Nephron (organoid): Measurements from ENCODE around the gene BHLHA15.

Source experiments
- H3K27ac Mint-ChIP-seq, 3 experiments: 2 replicates each; pipeline ENCODE4 v1.8.0; 2020; ENCODE audit warnings: mixed read lengths in 3 of 3, mild to moderate bottlenecking in 2 of 3, moderate library complexity in 1 of 3
- H3K27me3 Mint-ChIP-seq: 2 replicates; pipeline ENCODE4 v1.8.0; 2021; ENCODE audit warnings: low read depth, mild to moderate bottlenecking, moderate library complexity, mixed read lengths
- H3K36me3 Mint-ChIP-seq: 2 replicates; pipeline ENCODE4 v1.8.0; 2020; ENCODE audit warnings: low read depth, mixed read lengths
- H3K4me1 Mint-ChIP-seq: 2 replicates; pipeline ENCODE4 v1.8.0; 2020; ENCODE audit warnings: mixed read lengths
- H3K4me3 Mint-ChIP-seq, 3 experiments: 2 replicates each; pipeline ENCODE4 v1.8.0; 2020; ENCODE audit warnings: mild to moderate bottlenecking in 3 of 3, mixed read lengths in 3 of 3, moderate library complexity in 2 of 3
- H3K9me3 Mint-ChIP-seq: 2 replicates; pipeline ENCODE4 v1.8.0; 2020; ENCODE audit warnings: mixed read lengths
- TF ChIP-seq, protein P1 (sequence below), 3 experiments: fragments of 200-600 bp; sonication (generic); IDR thresholded peaks; one replicate each; pipeline ENCODE4 v1.5.0; 2021; ENCODE audit warnings: antibody characterized with exemption in 3 of 3; ENCODE audit not compliant: unreplicated experiment in 3 of 3

BHLHA15 gene

DNA sequence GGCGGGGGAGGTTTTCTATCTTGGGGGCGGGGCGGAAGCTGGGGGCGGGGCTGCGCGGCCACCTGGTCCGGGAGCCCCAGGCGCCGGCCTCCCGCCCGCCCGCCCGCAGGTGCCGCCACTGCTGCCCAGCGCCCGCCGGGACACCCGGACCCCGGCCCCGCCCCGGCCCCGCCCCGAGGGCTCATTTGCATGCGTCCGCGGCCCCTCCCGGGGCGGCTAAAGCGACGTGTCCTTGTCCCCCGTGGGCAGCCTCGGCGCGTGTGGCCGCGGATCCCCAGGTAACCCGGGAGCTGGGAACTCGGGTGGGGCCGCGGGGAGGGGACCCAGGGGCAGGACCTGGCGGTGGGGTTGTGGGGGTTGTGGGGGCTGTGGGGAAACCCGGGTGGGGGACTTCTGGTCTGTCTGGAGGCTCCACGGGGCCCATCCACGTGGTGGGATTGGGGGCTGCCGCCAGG lies at the start of gene BHLHA15:
TSS of gene BHLHA15 (plus strand) at position 219 of the 455 bp plus-strand sequence. CDS start 871 bp downstream, outside the sequence.
- no peaks in the 10 kb centered on the region for H3K4me1 Mint-ChIP-seq
- peaks cover 4% of the 10 kb centered on the region for H3K27me3 Mint-ChIP-seq
- H3K4me3 Mint-ChIP-seq: peak within 1 kb of the TSS; percentile 54 to 72 (median 69)
- H3K27ac Mint-ChIP-seq: no peak within 1 kb of the TSS
- H3K9me3 Mint-ChIP-seq: no peaks in the 10 kb centered on the region
- peaks cover 15% of the 10 kb centered on the region for H3K36me3 Mint-ChIP-seq
- TF ChIP-seq, protein P1, sequence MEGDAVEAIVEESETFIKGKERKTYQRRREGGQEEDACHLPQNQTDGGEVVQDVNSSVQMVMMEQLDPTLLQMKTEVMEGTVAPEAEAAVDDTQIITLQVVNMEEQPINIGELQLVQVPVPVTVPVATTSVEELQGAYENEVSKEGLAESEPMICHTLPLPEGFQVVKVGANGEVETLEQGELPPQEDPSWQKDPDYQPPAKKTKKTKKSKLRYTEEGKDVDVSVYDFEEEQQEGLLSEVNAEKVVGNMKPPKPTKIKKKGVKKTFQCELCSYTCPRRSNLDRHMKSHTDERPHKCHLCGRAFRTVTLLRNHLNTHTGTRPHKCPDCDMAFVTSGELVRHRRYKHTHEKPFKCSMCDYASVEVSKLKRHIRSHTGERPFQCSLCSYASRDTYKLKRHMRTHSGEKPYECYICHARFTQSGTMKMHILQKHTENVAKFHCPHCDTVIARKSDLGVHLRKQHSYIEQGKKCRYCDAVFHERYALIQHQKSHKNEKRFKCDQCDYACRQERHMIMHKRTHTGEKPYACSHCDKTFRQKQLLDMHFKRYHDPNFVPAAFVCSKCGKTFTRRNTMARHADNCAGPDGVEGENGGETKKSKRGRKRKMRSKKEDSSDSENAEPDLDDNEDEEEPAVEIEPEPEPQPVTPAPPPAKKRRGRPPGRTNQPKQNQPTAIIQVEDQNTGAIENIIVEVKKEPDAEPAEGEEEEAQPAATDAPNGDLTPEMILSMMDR (IDR thresholded peaks at IDR 0.05; ENCODE audit: unreplicated experiment in 3 of 3): no peak

DNA sequence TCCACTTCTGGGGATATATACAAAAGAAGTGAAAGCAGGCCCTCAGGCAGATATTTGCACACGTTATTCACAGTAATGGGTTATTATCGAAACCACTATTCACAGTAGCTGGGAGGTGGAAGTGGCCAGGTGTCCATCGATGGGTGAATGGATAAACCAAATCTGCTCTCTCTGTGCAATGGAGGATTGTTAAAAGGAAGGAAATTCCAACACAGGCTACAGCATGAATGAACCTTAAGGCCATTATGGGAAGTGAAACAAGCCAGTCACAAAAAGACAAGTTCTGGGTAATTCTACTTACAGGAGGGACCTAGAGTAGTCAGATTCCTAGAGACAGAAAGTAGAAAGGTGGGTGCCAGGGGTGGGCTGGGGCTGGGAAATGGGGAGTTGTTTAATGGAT lies 48.5 kb upstream of the BHLHA15 start:
- Mint-ChIP-seq H3K9me3 (no peaks in the 10 kb centered on the region), H3K27ac (no peak overlapping the region)
- TF ChIP-seq, protein P1 (IDR thresholded peaks at IDR 0.05; ENCODE audit: unreplicated experiment in 3 of 3): no peak

DNA sequence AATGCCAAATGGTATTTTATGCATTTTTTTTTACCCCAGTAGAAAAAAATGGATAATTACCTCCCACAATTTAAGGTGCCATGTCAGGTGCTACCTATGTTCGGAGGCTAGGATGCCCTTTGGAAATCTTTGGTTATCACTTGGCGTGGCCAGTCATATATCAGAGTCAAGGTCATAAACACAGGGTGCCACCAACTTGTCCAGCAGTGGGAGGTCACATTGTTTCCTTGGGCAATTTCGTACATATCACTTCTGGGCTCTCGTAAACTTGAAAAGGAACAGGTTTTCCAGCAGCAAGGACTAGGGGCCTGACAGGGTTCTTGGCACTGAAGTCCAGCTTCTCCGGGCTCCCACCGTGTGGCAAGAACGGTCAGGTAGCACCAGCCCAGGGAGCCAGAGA lies 48.0 kb upstream of the BHLHA15 start:
- Mint-ChIP-seq H3K4me3 (no peak overlapping the region), H3K4me1 (no peaks in the 10 kb centered on the region), H3K27ac (no peak overlapping the region), H3K36me3 (peaks cover 11% of the 10 kb centered on the region), H3K9me3 (no peaks in the 10 kb centered on the region), H3K27me3 (no peaks in the 10 kb centered on the region)
- TF ChIP-seq, protein P1 (IDR thresholded peaks at IDR 0.05; ENCODE audit: unreplicated experiment in 3 of 3): no peak

More for the DNA sequence above, 48.5 kb upstream of the BHLHA15 start:
- Mint-ChIP-seq H3K4me1 (no peaks in the 10 kb centered on the region), H3K36me3 (peaks cover 16% of the 10 kb centered on the region), H3K27me3 (no peaks in the 10 kb centered on the region), H3K4me3 (no peak overlapping the region)

- Mint-ChIP-seq H3K36me3 (peaks cover 6% of the 10 kb centered on the region), H3K4me1 (no peaks in the 10 kb centered on the region), H3K27ac (peak overlapping the region in 1 of 3 experiments; percentile 32), H3K27me3 (no peaks in the 10 kb centered on the region), H3K4me3 (no peak overlapping the region), H3K9me3 (no peaks in the 10 kb centered on the region)
- TF ChIP-seq, protein P1 (IDR thresholded peaks at IDR 0.05; ENCODE audit: unreplicated experiment in 3 of 3): no peak
Measured at GRCh38 chr7:98163704-98164494, 47.3 kb upstream of the BHLHA15 start.

- TF ChIP-seq, protein P1 (IDR thresholded peaks at IDR 0.05; ENCODE audit: unreplicated experiment in 3 of 3): peak; percentile 42 to 64 (median 43)
- Mint-ChIP-seq H3K4me3 (no peak overlapping the region), H3K4me1 (no peaks in the 10 kb centered on the region), H3K27me3 (no peaks in the 10 kb centered on the region), H3K36me3 (no peaks in the 10 kb centered on the region), H3K9me3 (no peaks in the 10 kb centered on the region), H3K27ac (no peak overlapping the region)
Measured at GRCh38 chr7:98165827-98166667, 45.2 kb upstream of the BHLHA15 start.
